Mesodermal cell (in vitro differentiated cells): ENCODE measurements around the gene PRR18.
A peak's percentile ranks its signal among the peaks of the same experiment; 100 is the strongest.

ENCODE experiments used
- H3K27ac ChIP-seq: 2 replicates; pipeline ENCODE4 v1.7.0; 2013; ENCODE audit warnings: mild to moderate bottlenecking, low read depth, low read length, moderate library complexity; ENCODE audit not compliant: severe bottlenecking
- H3K36me3 ChIP-seq: 2 replicates; pipeline ENCODE4 v1.7.1; 2013; ENCODE audit warnings: mild to moderate bottlenecking, low read length, moderate library complexity; ENCODE audit not compliant: control insufficient read depth, insufficient read depth
- H3K4me1 ChIP-seq: one replicate; pipeline ENCODE4 v1.7.1; 2013; ENCODE audit warnings: mild to moderate bottlenecking, low read length; ENCODE audit not compliant: insufficient read depth, control insufficient read depth, poor library complexity, severe bottlenecking
- H3K4me3 ChIP-seq: 2 replicates; pipeline ENCODE4 v1.7.0; 2013; ENCODE audit warnings: low read length, control low read depth, mild to moderate bottlenecking; ENCODE audit not compliant: insufficient read depth, poor library complexity, severe bottlenecking; ENCODE audit errors: extremely low read depth
- H3K9me3 ChIP-seq: 2 replicates; pipeline ENCODE4 v1.7.1; 2013; ENCODE audit warnings: mild to moderate bottlenecking, low read length, moderate library complexity; ENCODE audit not compliant: control insufficient read depth
- WGBS, 2 experiments: methylation state at CpG; one replicate each; pipeline ENCODE4 v1.1.5; 2013; ENCODE audit warnings: missing lambda C conversion rate in 2 of 2; ENCODE audit not compliant: insufficient coverage in 2 of 2; 5-methylcytosine and 5-hydroxymethylcytosine counted together

Gene PRR18

GRCh38 chr6:166315436-166315835, 7.2 kb upstream of the PRR18 start:
- Histone ChIP-seq H3K27ac (no peak overlapping the region), H3K4me1 (peaks cover 4% of the 10 kb centered on the region), H3K9me3 (no peaks in the 10 kb centered on the region), H3K4me3 (no peak overlapping the region), H3K36me3 (peaks cover 8% of the 10 kb centered on the region)
- WGBS, 2 experiments = 93% methylated on average over 7 to 11 of the region's 11 CpGs

DNA sequence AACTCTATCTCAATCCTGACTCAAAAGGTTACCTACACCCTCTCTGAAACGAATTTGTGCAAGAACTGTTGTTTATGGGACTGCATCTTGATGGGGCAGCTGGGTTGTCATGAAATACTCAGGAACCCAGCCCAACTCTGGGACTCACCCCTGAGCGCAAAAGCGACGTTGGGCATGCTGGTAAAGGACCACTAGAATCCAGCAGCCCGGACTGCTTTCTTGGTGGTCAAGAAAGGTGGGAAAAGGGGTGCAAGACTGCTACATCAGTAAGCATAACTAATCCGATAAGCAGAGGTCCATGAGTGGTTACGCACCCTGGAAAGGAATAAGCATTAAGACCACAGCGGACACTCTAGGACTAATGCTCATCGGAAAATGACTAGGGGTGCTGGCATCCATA, 6.3 kb upstream of the PRR18 start:
- peaks cover 4% of the 10 kb centered on the region for H3K4me1 ChIP-seq
- H3K9me3 ChIP-seq = no peaks in the 10 kb centered on the region
- peaks cover 3% of the 10 kb centered on the region for H3K36me3 ChIP-seq
- no peak overlapping the region for H3K4me3 ChIP-seq
- H3K27ac ChIP-seq = no peak overlapping the region
- 84 to 93% methylated on average over 2 to 4 of the region's 9 CpGs for WGBS, 2 experiments

GRCh38 chr6:166313255-166314070, 5.3 kb upstream of the PRR18 start:
- H3K9me3 ChIP-seq = no peaks in the 10 kb centered on the region
- WGBS, 2 experiments = 74 to 81% methylated on average over 9 to 11 of the region's 18 CpGs
- H3K4me3 ChIP-seq = no peak overlapping the region
- peaks cover under 1% of the 10 kb centered on the region for H3K4me1 ChIP-seq
- no peaks in the 10 kb centered on the region for H3K36me3 ChIP-seq
- H3K27ac ChIP-seq = no peak overlapping the region

DNA sequence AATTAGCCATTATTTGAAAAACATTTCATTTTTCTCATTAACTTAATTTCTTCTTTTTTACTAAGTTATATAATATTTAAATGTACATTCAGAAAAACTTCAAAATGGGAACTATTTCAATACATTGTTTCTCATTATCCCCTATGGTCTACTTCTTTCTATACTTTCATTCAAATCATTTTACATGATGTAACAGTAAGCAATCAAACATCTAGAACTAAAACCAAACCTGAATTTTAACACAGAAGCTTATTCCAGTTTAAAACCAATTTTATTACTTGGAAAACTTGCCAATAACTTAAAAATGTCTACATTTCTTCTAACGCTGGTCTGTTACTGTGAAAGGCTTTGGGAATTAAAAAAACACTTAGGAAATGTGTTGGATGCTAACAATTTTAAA, 4.6 kb upstream of the PRR18 start:
- Histone ChIP-seq H3K27ac (no peak overlapping the region), H3K9me3 (no peaks in the 10 kb centered on the region), H3K4me3 (no peak overlapping the region), H3K4me1 (no peaks in the 10 kb centered on the region), H3K36me3 (no peaks in the 10 kb centered on the region)
- no CpG with 5 or more reads among the region's 1 CpG for WGBS, 2 experiments

DNA sequence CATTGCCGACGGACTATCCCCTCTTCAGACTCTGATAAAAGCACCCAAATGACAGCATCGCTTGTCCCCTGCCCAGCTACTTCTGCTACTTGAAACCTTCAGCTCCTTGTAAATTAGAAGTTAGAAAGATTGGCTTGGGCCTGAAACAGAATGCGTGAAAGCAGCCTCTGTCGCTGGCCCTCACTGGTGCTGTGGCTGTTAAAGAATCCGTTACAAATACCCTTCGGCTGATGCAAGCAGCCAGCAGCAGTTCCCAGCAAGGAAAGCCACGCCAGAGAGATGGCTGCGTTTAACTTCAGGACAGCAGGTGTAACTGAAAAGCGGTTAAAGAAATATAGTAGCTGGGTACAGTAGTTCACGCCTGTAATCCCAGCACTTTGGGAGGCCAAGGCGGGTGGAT, 2.4 kb upstream of the PRR18 start:
- H3K4me1 ChIP-seq = no peaks in the 10 kb centered on the region
- H3K36me3 ChIP-seq = no peaks in the 10 kb centered on the region
- H3K27ac ChIP-seq = no peak overlapping the region
- H3K9me3 ChIP-seq = no peaks in the 10 kb centered on the region
- no peak overlapping the region for H3K4me3 ChIP-seq
- 80 to 82% methylated on average over 11 of the region's 12 CpGs for WGBS, 2 experiments

- Histone ChIP-seq H3K9me3 (no peaks in the 10 kb centered on the region), H3K4me1 (no peaks in the 10 kb centered on the region), H3K36me3 (no peaks in the 10 kb centered on the region), H3K27ac (no peak overlapping the region), H3K4me3 (no peak overlapping the region)
- 84 to 94% methylated on average over 8 of the region's 9 CpGs for WGBS, 2 experiments
These were observed 1.8 kb upstream of the PRR18 start for GRCh38 chr6:166309977-166310376.

- no peaks in the 10 kb centered on the region for H3K4me1 ChIP-seq
- peak overlapping the region; percentile 38 for H3K4me3 ChIP-seq
- H3K36me3 ChIP-seq = no peaks in the 10 kb centered on the region
- WGBS, 2 experiments = 29 to 63% methylated on average over 3 to 6 of the region's 11 CpGs
- no peaks in the 10 kb centered on the region for H3K9me3 ChIP-seq
- no peak overlapping the region for H3K27ac ChIP-seq
These were observed 787 bp upstream of the PRR18 start for GRCh38 chr6:166308769-166309589.

GRCh38 chr6:166307082-166308032, 835 bp downstream of the PRR18 start:
- Histone ChIP-seq H3K27ac (no peak overlapping the region), H3K4me1 (no peaks in the 10 kb centered on the region), H3K9me3 (no peaks in the 10 kb centered on the region), H3K4me3 (peak overlapping the region; percentile 38), H3K36me3 (no peaks in the 10 kb centered on the region)
- 4 to 5% methylated on average over 48 to 96 of the region's 115 CpGs for WGBS, 2 experiments

GRCh38 chr6:166306378-166307081, 1.7 kb downstream of the PRR18 start:
- no peaks in the 10 kb centered on the region for H3K9me3 ChIP-seq
- no peaks in the 10 kb centered on the region for H3K4me1 ChIP-seq
- H3K27ac ChIP-seq = no peak overlapping the region
- 60 to 63% methylated on average over 31 to 33 of the region's 34 CpGs for WGBS, 2 experiments
- H3K36me3 ChIP-seq = no peaks in the 10 kb centered on the region
- no peak overlapping the region for H3K4me3 ChIP-seq
